ENCODE results near the gene SKIC8.

Gene SKIC8

GRCh38 chr15:78334845-78335244, 35.4 kb upstream of the SKIC8 start:
- Mint-ChIP-seq H3K36me3 (ENCODE audit: insufficient read depth) (no peaks in the 10 kb centered on the region), H3K27me3 (peaks cover 24% of the 10 kb centered on the region), H3K4me3 (no peak overlapping the region), H3K4me1 (no peaks in the 10 kb centered on the region), H3K9me3 (no peaks in the 10 kb centered on the region), H3K27ac (ENCODE audit: low read depth) (no peak overlapping the region)
- ATAC-seq (replicated peaks; ENCODE audit: extremely low read depth, poor library complexity, severe bottlenecking) (no peak), DNase-seq (ENCODE audit: low spot score in 2 of 2) (no peak)

- ATAC-seq (replicated peaks; ENCODE audit: extremely low read depth, poor library complexity, severe bottlenecking) (no peak), DNase-seq (ENCODE audit: low spot score in 2 of 2) (no peak)
- H3K27me3 Mint-ChIP-seq = no peaks in the 10 kb centered on the region
- H3K4me1 Mint-ChIP-seq = no peaks in the 10 kb centered on the region
- no peaks in the 10 kb centered on the region for H3K36me3 Mint-ChIP-seq (ENCODE audit: insufficient read depth)
- H3K4me3 Mint-ChIP-seq = no peak overlapping the region
- H3K9me3 Mint-ChIP-seq = no peaks in the 10 kb centered on the region
- H3K27ac Mint-ChIP-seq (ENCODE audit: low read depth) = no peak overlapping the region
Observed at GRCh38 chr15:78329625-78330024, 30.2 kb upstream of the SKIC8 start.

- no peak for ATAC-seq (replicated peaks; ENCODE audit: extremely low read depth, poor library complexity, severe bottlenecking)
- no peak overlapping the region for H3K4me3 Mint-ChIP-seq
- H3K9me3 Mint-ChIP-seq = no peaks in the 10 kb centered on the region
- H3K36me3 Mint-ChIP-seq (ENCODE audit: insufficient read depth) = no peaks in the 10 kb centered on the region
- DNase-seq (ENCODE audit: low spot score in 2 of 2) = no peak
- no peaks in the 10 kb centered on the region for H3K27me3 Mint-ChIP-seq
- no peak overlapping the region for H3K27ac Mint-ChIP-seq (ENCODE audit: low read depth)
- H3K4me1 Mint-ChIP-seq = no peaks in the 10 kb centered on the region
Observed at GRCh38 chr15:78327466-78327865, 28.1 kb upstream of the SKIC8 start.

DNA sequence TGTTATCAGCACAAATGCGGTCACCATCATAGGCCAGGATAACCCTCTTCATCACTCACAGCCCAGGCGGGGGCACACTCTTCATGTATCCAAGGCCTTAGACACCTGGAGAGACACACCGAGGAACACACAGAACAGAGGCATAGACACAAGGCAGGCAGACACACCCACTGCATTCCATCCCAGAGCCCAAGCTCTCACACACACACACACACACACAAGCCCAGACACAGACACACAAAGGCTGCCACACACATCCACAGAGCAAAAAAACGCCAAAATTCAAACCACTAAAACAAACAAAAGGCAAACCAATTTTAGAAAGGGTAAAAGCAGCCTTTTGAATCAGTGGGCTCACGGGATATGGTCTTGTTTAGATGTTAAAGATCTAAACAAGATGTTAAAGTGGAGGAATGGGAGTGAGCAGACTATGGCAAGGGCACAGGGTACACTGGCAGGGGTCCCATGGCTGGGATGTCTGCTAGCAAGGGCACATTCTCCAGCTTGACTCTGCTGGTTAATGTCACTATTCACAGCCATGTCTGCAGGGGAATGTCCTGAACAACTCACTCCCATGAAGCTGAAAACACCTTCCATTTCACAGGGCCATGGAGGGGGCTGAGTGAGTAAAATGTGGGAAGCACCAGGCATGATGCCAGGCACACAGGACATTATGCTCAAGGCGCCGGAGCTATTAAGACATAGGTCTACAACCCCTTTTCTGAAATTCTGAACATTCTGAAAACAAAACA, 25.9 kb upstream of the SKIC8 start:
- Mint-ChIP-seq H3K27me3 (no peaks in the 10 kb centered on the region), H3K27ac (ENCODE audit: low read depth) (no peak overlapping the region), H3K4me1 (no peaks in the 10 kb centered on the region), H3K36me3 (ENCODE audit: insufficient read depth) (no peaks in the 10 kb centered on the region), H3K4me3 (no peak overlapping the region), H3K9me3 (no peaks in the 10 kb centered on the region)
- ATAC-seq (replicated peaks; ENCODE audit: extremely low read depth, poor library complexity, severe bottlenecking) (no peak), DNase-seq (ENCODE audit: low spot score in 2 of 2) (no peak)

- ATAC-seq (replicated peaks; ENCODE audit: extremely low read depth, poor library complexity, severe bottlenecking) (no peak), DNase-seq (ENCODE audit: low spot score in 2 of 2) (no peak)
- Mint-ChIP-seq H3K4me3 (no peak overlapping the region), H3K36me3 (ENCODE audit: insufficient read depth) (no peaks in the 10 kb centered on the region), H3K9me3 (no peaks in the 10 kb centered on the region), H3K27ac (ENCODE audit: low read depth) (no peak overlapping the region), H3K27me3 (no peaks in the 10 kb centered on the region), H3K4me1 (no peaks in the 10 kb centered on the region)
Observed at GRCh38 chr15:78324144-78324543, 24.7 kb upstream of the SKIC8 start.

GRCh38 chr15:78323693-78324092, 24.3 kb upstream of the SKIC8 start:
- H3K4me3 Mint-ChIP-seq = no peak overlapping the region
- DNase-seq (ENCODE audit: low spot score in 2 of 2) (no peak), ATAC-seq (replicated peaks; ENCODE audit: extremely low read depth, poor library complexity, severe bottlenecking) (no peak)
- H3K4me1 Mint-ChIP-seq = no peaks in the 10 kb centered on the region
- no peaks in the 10 kb centered on the region for H3K27me3 Mint-ChIP-seq
- H3K27ac Mint-ChIP-seq (ENCODE audit: low read depth) = no peak overlapping the region
- H3K36me3 Mint-ChIP-seq (ENCODE audit: insufficient read depth) = no peaks in the 10 kb centered on the region
- H3K9me3 Mint-ChIP-seq = no peaks in the 10 kb centered on the region

GRCh38 chr15:78322724-78323521, 23.5 kb upstream of the SKIC8 start:
- ATAC-seq (replicated peaks; ENCODE audit: extremely low read depth, poor library complexity, severe bottlenecking) = no peak
- DNase-seq (ENCODE audit: low spot score in 2 of 2) = no peak
- Mint-ChIP-seq H3K9me3 (no peaks in the 10 kb centered on the region), H3K4me3 (no peak overlapping the region), H3K4me1 (no peaks in the 10 kb centered on the region), H3K27ac (ENCODE audit: low read depth) (no peak overlapping the region), H3K36me3 (ENCODE audit: insufficient read depth) (no peaks in the 10 kb centered on the region), H3K27me3 (no peaks in the 10 kb centered on the region)

- ATAC-seq (replicated peaks; ENCODE audit: extremely low read depth, poor library complexity, severe bottlenecking) (no peak), DNase-seq (ENCODE audit: low spot score in 2 of 2) (no peak)
- Mint-ChIP-seq H3K36me3 (ENCODE audit: insufficient read depth) (no peaks in the 10 kb centered on the region), H3K27ac (ENCODE audit: low read depth) (no peak overlapping the region), H3K27me3 (no peaks in the 10 kb centered on the region), H3K4me1 (no peaks in the 10 kb centered on the region), H3K4me3 (no peak overlapping the region), H3K9me3 (no peaks in the 10 kb centered on the region)
Observed at GRCh38 chr15:78322243-78322642, 22.8 kb upstream of the SKIC8 start.

GRCh38 chr15:78321786-78322185, 22.4 kb upstream of the SKIC8 start:
- H3K4me1 Mint-ChIP-seq = no peaks in the 10 kb centered on the region
- H3K27ac Mint-ChIP-seq (ENCODE audit: low read depth) = no peak overlapping the region
- H3K27me3 Mint-ChIP-seq = no peaks in the 10 kb centered on the region
- H3K4me3 Mint-ChIP-seq = no peak overlapping the region
- H3K36me3 Mint-ChIP-seq (ENCODE audit: insufficient read depth) = no peaks in the 10 kb centered on the region
- ATAC-seq (replicated peaks; ENCODE audit: extremely low read depth, poor library complexity, severe bottlenecking) = no peak
- no peak for DNase-seq (ENCODE audit: low spot score in 2 of 2)
- no peaks in the 10 kb centered on the region for H3K9me3 Mint-ChIP-seq

- Mint-ChIP-seq H3K4me3 (no peak overlapping the region), H3K4me1 (no peaks in the 10 kb centered on the region), H3K9me3 (no peaks in the 10 kb centered on the region), H3K27me3 (no peaks in the 10 kb centered on the region), H3K27ac (ENCODE audit: low read depth) (no peak overlapping the region), H3K36me3 (ENCODE audit: insufficient read depth) (no peaks in the 10 kb centered on the region)
- DNase-seq (ENCODE audit: low spot score in 2 of 2) (no peak), ATAC-seq (replicated peaks; ENCODE audit: extremely low read depth, poor library complexity, severe bottlenecking) (no peak)
Observed at GRCh38 chr15:78321041-78321570, 21.7 kb upstream of the SKIC8 start.

DNA sequence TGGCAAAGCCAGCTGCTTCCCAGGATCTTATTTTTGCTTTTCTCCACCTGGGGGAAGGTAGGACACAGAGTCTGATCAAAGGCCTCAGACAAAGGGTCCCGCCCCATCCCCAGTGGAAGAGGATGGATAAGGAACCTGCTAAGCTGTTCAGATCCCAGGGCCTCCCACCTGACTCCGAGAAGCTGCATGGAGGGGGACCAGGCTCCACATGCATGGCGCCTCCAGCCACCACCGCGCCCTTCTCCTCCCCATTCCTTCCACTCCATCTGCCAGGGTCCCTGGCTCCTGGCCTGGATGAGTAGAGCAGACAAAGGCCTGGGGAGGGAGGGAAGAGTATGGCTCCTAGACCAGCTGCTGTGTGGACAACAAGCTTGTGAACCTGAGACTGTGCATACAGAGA, 20.8 kb upstream of the SKIC8 start:
- no peak overlapping the region for H3K27ac Mint-ChIP-seq (ENCODE audit: low read depth)
- H3K4me1 Mint-ChIP-seq = no peaks in the 10 kb centered on the region
- H3K4me3 Mint-ChIP-seq = no peak overlapping the region
- no peaks in the 10 kb centered on the region for H3K9me3 Mint-ChIP-seq
- no peaks in the 10 kb centered on the region for H3K27me3 Mint-ChIP-seq
- no peak for ATAC-seq (replicated peaks; ENCODE audit: extremely low read depth, poor library complexity, severe bottlenecking)
- DNase-seq (ENCODE audit: low spot score in 2 of 2) = no peak
- H3K36me3 Mint-ChIP-seq (ENCODE audit: insufficient read depth) = no peaks in the 10 kb centered on the region

DNA sequence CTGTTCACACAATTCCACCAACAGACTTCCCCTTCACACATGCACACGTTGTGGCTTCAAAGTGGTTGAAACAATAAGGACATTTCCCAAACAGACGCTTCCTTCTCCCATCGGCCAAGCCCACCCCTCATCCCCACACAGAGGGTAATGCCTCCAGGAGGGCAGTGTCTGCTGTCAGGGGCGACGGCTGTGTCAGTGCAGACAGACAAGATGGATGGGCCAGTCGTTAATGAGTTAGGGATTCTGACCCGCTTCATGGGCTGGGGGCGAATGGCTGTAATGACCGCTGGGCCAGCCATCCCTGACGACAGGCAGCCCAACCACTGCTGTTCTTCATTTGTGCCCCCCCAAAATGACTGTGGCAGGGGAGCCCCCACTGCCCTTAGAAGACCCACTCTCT, 20.2 kb upstream of the SKIC8 start:
- ATAC-seq (replicated peaks; ENCODE audit: extremely low read depth, poor library complexity, severe bottlenecking) (no peak), DNase-seq (ENCODE audit: low spot score in 2 of 2) (no peak)
- Mint-ChIP-seq H3K9me3 (no peaks in the 10 kb centered on the region), H3K27me3 (no peaks in the 10 kb centered on the region), H3K4me3 (no peak overlapping the region), H3K27ac (ENCODE audit: low read depth) (no peak overlapping the region), H3K36me3 (ENCODE audit: insufficient read depth) (no peaks in the 10 kb centered on the region), H3K4me1 (no peaks in the 10 kb centered on the region)
